Measurements from ENCODE around the gene SLC12A8.
A peak's percentile ranks its signal among the peaks of the same experiment; 100 is the strongest.

Gene SLC12A8, protein sequence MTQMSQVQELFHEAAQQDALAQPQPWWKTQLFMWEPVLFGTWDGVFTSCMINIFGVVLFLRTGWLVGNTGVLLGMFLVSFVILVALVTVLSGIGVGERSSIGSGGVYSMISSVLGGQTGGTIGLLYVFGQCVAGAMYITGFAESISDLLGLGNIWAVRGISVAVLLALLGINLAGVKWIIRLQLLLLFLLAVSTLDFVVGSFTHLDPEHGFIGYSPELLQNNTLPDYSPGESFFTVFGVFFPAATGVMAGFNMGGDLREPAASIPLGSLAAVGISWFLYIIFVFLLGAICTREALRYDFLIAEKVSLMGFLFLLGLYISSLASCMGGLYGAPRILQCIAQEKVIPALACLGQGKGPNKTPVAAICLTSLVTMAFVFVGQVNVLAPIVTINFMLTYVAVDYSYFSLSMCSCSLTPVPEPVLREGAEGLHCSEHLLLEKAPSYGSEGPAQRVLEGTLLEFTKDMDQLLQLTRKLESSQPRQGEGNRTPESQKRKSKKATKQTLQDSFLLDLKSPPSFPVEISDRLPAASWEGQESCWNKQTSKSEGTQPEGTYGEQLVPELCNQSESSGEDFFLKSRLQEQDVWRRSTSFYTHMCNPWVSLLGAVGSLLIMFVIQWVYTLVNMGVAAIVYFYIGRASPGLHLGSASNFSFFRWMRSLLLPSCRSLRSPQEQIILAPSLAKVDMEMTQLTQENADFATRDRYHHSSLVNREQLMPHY

DNA sequence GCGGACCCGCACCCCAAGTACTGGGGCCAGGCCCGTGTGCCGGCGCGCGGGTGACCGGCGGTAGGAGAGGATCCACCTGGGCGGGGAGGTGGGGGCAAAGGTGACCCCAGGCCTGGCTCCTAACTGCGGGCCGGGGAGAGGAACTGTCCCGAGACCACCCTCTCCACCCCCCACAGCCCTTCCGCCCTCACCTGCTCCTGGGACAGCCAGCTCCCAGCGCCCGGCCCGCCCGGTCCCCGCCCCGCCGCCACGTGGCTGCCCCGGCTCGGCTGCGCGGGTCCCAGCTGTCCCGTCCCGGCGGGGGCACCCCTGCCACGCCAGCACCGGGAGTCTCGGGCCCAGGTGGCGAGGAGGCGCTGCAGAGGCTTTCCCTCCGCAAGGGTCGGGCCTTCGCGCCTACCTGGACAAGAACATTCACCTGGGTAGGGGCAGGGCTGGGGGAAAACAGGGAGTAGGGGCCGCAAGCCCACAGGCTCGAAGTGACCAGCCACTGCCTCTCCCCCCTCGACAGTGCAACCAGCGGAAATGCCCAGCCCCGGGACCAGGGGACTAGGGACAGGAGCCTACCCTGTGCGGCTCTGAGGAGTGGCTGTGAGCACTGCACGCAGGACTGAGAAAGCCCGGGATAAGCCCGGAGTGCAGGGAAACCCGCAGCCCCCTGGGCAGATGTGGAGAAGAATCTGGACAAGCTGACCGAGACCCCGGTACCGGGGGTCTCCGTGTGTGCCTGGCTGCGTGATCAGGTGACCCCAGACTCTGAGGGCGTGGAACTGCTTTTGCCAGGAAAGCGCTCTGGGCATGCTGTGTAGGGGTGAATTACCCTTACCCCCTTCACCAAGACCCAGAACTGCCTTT, at the start of gene SLC12A8:
TSS of gene SLC12A8 (minus strand) at position 240 of the 855 bp plus-strand sequence. CDS start 1,399 bp downstream, outside the sequence.
- peak; percentile 10 for DNase-seq

DNA sequence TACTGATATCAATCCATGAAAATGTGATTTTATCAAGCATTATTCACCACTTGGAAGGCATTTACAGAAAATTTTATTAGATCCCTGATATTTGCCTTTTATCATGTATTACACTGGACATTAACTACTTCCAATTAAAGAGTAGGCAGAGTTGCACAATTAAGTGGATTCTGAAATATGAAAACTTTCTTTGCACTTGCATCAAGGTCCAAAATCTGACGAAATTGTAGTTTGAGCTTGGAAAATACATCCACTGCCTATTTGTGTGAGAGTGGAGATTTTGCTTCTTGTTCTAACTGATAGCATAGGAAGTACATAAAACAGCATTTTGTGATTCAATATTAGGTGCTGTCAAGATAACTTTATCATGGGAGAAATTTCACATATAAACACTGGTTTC, 49.6 kb upstream of the SLC12A8 start:
- DNase-seq = no peak

DNA sequence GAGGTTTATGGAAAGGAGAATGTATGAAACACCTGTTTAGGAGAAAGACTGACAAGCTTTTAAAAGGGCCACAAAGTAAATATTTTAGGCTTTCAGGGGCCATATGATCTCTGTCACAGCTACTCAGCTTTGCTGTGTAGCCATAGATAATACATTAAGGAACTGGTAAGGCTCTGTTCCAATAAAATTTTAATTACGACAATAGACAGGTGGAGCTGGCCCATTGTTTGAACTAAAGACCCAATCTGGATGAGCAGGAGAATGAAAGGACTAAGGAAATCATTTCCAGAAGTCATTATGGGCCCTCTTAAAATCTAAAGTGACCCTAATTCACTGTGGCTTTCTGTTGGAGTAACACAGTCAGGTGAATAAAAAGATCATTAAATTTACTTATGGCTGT, 48.5 kb upstream of the SLC12A8 start:
- no peak for DNase-seq

GRCh38 chr3:125260158-125260557, 47.6 kb upstream of the SLC12A8 start:
- no peak for DNase-seq

DNA sequence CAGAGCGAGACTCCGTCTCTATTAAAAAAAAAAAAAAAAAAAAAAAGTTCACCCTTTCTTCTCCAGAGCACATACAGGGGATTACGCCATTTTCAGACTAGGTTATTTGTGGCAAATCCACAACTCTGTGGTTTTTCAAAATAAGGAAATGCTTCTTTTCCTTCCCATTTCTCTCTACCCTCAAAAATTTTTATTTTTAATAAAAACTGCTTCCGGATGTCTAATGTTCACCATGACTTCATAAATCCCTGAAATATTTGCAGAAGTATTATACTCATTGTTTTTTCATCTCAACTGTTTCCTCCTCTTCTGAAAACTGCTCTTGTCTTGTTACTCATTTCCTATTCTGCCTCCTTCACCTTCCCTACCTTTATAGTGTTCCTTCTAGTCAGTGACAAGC, 45.0 kb upstream of the SLC12A8 start:
- DNase-seq = no peak

DNA sequence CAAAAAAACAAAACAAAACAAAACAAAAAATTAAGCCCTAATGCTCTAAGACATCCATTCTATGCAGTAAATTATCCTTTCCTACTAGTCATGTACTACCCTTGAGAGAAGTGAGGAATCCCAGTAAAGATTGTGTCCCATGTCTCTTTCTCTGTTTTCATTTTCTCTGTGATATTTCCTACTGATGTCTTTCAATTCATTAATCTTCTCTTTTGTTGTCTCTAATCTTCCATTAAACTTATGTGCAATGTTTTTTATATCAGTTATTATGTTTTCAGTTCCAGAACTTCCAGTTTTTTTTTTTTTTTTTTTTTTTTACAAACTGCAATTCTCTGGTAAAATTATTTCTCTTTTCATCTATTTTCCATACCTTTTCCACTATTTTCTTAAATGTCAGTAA, 44.1 kb upstream of the SLC12A8 start:
- no peak for DNase-seq

- no peak for DNase-seq
These were observed 38.4 kb upstream of the SLC12A8 start for GRCh38 chr3:125250973-125251372.

DNA sequence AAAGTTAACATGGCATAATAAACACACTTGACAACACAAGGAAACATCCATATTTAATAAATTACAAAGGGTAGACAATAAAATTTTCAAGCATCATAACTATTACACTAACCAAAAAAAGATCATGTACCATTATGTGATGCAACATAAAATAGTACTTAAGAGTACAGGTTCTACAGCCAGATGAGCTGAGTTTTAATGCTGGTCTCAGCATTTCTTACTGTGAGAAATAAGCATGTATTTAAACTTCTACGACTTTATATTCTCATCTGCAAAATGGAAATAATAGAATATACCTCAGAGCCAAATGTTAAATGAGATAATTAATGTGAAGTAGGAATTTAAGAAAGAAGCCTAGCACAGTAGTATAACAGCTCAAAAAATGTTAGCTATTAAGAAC, 33.7 kb upstream of the SLC12A8 start:
- DNase-seq = no peak

- DNase-seq = no peak
These were observed 33.0 kb upstream of the SLC12A8 start for GRCh38 chr3:125245521-125245920.

- no peak for DNase-seq
These were observed 27.9 kb upstream of the SLC12A8 start for GRCh38 chr3:125240496-125240895.

DNA sequence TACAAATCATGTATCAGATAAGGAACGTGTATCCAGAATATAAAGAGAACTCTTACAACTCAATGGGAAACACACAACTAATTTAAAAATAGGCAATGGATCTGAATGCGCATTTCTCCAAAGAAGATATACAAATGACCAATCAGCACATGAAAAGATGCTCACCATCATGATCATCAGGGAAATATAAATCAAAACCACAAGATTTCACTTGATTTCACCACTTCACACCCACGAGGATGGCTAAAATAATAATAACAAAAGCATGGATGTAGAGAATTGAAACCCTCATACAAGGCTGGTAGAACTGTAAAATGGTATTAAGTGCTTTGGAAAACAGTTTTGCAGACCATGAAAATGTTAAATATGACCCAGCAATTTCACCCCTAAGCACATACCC, 26.7 kb upstream of the SLC12A8 start:
- DNase-seq = no peak

DNA sequence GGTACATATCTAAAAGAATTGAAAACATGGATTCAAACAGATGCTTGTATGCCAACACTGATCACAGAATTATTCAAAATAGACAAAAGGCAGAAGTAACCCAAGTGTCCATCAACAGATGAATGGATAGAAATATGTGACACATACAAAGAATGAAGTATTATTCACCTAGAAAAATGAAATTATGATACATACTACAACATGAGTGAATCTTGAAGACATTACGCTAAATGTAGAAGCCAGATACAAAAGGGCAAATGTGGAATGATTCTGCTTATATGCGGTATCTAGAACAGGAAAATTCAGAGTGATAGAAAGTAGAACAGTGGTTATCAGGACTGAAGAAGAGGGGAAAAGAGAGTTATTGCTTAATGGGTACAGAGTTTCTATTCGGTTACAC, 26.2 kb upstream of the SLC12A8 start:
- no peak for DNase-seq

DNA sequence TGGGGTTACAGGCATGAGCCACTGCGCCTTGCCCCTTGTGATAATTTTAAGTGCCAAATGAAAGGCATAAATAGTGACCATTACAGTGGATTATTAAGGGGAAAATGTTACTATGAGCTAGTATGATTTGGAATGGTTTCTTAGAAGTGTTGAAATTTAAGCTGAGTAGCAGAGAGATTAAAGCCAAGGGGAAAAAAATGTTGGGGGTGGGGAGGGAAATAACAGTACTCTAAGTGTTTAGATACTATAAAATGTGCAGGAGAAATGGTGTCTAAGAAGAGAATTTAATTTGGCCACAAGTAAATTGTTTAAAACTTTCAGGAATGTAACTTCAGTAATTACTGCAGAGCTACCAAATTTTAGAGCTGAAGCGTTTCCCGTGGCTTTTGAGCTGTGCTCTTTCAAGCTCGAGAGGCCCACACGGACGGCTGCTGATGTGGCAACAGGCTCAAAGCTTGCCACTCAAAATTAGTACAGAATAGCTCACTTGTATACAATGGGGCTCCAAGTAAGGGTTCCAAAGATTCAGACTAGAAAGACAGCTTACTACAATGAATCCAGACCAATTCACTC, 23.9 kb upstream of the SLC12A8 start:
- no peak for DNase-seq

GRCh38 chr3:125234831-125235230, 22.3 kb upstream of the SLC12A8 start:
- DNase-seq = no peak

- DNase-seq = no peak
These were observed 19.9 kb upstream of the SLC12A8 start for GRCh38 chr3:125232401-125232800.

GRCh38 chr3:125231895-125232294, 19.3 kb upstream of the SLC12A8 start:
- no peak for DNase-seq

GRCh38 chr3:125229707-125230106, 17.2 kb upstream of the SLC12A8 start:
- DNase-seq = no peak

DNA sequence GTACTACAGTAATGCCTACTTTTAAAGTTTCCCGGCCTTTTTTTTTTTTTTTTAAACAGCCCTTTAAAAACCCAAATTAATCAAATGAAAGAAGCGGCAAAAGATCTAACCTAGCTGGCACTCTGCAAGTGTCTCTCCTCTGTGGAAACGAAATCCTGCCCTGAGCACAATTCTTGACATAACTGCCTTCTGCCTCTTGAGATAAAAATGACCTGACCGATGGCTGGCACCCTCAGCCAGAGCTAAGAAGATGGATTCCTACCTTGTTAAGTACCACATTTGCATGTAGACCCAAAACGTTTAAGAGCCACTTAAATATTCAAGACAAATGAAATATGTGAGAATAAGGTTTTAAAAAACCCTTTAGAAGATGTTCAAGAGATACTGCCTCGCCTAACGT, 16.6 kb upstream of the SLC12A8 start:
- no peak for DNase-seq

DNA sequence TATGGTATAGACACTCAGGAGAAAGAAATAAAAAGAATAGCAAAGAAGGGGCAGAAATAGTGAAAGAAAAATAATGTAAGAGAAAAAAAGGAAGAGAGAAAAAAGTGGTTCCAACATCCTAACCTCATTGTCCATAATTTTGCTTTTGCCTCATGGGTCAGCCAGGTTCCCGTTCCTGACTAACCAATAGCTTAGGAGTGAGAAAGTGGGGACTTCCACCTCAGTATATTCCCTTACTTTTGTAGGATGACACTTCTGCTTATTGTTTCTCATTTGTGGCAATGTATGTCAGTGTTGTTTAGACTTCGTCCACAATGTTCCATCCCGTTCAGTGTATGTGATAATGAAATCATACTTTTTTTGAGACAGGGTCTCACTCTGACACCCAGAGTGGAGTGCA, 9.3 kb upstream of the SLC12A8 start:
- no peak for DNase-seq

DNA sequence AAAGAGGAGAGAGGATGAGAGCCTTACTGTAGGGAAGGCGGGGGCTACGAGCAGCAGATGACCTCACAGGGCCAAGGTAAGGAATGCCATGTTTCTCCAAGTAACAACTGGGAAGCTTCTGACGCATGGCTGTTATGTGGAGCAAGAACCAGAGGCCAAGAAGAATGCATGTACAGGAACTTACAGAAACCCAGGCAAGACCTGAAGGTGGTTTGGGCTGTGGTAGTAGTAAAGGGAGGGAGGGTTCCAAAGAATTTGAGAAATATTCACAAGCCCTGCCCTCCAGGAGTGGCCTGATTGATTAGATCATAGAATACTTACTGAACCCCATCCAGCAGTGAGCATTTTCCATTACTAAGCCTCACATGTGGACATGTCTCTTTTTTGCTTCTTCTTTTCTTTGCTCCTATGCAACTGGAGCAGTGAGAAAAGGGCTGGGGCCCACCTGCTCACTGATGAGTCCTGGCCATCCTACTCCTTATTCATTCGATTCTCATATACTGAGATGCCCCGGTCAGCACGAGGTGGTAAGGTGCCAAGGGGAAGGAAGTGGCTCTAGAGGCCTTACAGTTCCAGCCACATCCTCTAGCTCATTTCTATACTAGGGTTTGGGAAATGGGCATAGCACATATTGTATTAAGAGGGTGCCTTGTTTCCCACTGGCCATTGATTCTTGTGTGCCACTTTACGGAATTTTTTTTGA, 8.3 kb upstream of the SLC12A8 start:
- no peak for DNase-seq

DNA sequence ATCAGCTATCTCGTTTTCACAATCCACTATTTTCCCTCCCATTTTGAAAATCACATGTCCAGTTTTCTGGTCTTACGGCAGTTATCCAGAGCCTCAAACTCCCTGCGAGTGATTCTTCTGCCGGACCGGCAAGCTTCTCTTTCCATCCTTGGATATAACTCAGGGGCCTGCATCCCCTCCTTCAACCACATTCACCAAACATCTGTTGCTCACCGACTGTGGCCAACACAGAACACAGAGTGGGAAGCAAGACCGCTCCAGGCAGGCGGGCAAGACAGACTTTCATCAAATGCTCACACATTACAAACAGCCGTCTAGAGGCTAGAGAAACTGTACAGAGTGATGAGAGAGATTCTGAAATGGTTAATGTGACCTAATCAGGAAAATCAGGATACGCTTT, 7.6 kb upstream of the SLC12A8 start:
- no peak for DNase-seq

- DNase-seq = no peak
These were observed 6.7 kb upstream of the SLC12A8 start for GRCh38 chr3:125219261-125219701.

Data from stimulated activated CD4-positive, alpha-beta T cell treated with anti-CD3 and anti-CD28 coated beads, Interleukin-12 subunit alpha, Interleukin-12 subunit beta, amount 100 ng/mL, for 4 hours (primary cell).